Liver (tissue), 3 donors: ENCODE results near the gene CYSRT1.

Experiments
- GABPA ChIP-seq, 2 donors: IDR thresholded peaks in 1 of 2; conservative IDR thresholded peaks in 1 of 2; 2 replicates each; pipeline ENCODE4 v1.6.1; 2016; ENCODE audit warnings: antibody characterized with exemption in 2 of 2, mild to moderate bottlenecking in 1 of 2, moderate library complexity in 1 of 2
- TAF1 ChIP-seq: conservative IDR thresholded peaks from 2 replicates; pipeline ENCODE4 v1.6.1; 2016; ENCODE audit warnings: antibody characterized with exemption, mild to moderate bottlenecking
- TF ChIP-seq, protein P1 (sequence below): fragments of 150-350 bp; IDR thresholded peaks from 2 replicates; pipeline ENCODE4 v1.5.1; 2017; ENCODE audit warnings: improper control_type of control experiment, low read depth, low read length; ENCODE audit not compliant: missing input control
- TF ChIP-seq, protein P2 (sequence below): IDR thresholded peaks from 2 replicates; pipeline ENCODE4 v1.6.1; 2016; ENCODE audit warnings: antibody characterized with exemption
- TF ChIP-seq, protein P3 (sequence below): IDR thresholded peaks from 2 replicates; pipeline ENCODE4 v1.6.1; 2016; ENCODE audit warnings: antibody characterized with exemption
- donor health status: healthy.
- donor health status: healthy.

GRCh38 chr9:137195525-137196220 is 29.3 kb upstream of the CYSRT1 start:
- TF ChIP-seq, protein P1, sequence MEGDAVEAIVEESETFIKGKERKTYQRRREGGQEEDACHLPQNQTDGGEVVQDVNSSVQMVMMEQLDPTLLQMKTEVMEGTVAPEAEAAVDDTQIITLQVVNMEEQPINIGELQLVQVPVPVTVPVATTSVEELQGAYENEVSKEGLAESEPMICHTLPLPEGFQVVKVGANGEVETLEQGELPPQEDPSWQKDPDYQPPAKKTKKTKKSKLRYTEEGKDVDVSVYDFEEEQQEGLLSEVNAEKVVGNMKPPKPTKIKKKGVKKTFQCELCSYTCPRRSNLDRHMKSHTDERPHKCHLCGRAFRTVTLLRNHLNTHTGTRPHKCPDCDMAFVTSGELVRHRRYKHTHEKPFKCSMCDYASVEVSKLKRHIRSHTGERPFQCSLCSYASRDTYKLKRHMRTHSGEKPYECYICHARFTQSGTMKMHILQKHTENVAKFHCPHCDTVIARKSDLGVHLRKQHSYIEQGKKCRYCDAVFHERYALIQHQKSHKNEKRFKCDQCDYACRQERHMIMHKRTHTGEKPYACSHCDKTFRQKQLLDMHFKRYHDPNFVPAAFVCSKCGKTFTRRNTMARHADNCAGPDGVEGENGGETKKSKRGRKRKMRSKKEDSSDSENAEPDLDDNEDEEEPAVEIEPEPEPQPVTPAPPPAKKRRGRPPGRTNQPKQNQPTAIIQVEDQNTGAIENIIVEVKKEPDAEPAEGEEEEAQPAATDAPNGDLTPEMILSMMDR: no peak
- TF ChIP-seq TAF1 (no peak), GABPA (IDR thresholded peaks at IDR 0.05 in 1 of 2, conservative IDR thresholded peaks at IDR 0.05 in 1 of 2) (peak in 1 of 2 donors; percentile 21)
- TF ChIP-seq, protein P2, sequence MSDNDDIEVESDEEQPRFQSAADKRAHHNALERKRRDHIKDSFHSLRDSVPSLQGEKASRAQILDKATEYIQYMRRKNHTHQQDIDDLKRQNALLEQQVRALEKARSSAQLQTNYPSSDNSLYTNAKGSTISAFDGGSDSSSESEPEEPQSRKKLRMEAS: no peak
- TF ChIP-seq, protein P3, sequence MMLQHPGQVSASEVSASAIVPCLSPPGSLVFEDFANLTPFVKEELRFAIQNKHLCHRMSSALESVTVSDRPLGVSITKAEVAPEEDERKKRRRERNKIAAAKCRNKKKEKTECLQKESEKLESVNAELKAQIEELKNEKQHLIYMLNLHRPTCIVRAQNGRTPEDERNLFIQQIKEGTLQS: no peak
